DOHH2 (cell line): ENCODE measurements around the gene PPP1R17.

ENCODE experiments used
- EZH2phosphoT487 ChIP-seq: fragments of 200-600 bp; sonication (generic); IDR thresholded peaks from 2 replicates; pipeline ENCODE4 v1.6.1; 2017; ENCODE audit warnings: borderline replicate concordance, mild to moderate bottlenecking, antibody characterized with exemption, low read length, moderate library complexity, mixed read lengths
- TF ChIP-seq, protein P1 (sequence below): fragments of 200-600 bp; sonication (generic); IDR thresholded peaks from one replicate; pipeline ENCODE4 v1.5.1; 2014; ENCODE audit warnings: antibody characterized with exemption, mild to moderate bottlenecking, low read depth, low read length; ENCODE audit not compliant: poor library complexity, severe bottlenecking

- TF ChIP-seq EZH2phosphoT487: no peak
- TF ChIP-seq, protein P1, sequence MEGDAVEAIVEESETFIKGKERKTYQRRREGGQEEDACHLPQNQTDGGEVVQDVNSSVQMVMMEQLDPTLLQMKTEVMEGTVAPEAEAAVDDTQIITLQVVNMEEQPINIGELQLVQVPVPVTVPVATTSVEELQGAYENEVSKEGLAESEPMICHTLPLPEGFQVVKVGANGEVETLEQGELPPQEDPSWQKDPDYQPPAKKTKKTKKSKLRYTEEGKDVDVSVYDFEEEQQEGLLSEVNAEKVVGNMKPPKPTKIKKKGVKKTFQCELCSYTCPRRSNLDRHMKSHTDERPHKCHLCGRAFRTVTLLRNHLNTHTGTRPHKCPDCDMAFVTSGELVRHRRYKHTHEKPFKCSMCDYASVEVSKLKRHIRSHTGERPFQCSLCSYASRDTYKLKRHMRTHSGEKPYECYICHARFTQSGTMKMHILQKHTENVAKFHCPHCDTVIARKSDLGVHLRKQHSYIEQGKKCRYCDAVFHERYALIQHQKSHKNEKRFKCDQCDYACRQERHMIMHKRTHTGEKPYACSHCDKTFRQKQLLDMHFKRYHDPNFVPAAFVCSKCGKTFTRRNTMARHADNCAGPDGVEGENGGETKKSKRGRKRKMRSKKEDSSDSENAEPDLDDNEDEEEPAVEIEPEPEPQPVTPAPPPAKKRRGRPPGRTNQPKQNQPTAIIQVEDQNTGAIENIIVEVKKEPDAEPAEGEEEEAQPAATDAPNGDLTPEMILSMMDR: no peak
Measured at GRCh38 chr7:31663072-31663471, 23.9 kb upstream of the PPP1R17 start.
